GM19099 (cell line): ENCODE measurements around the gene DGKB.

Experiments
- POLR2A ChIP-seq: IDR thresholded peaks from 3 replicates; pipeline ENCODE4 v1.6.1; 2011; ENCODE audit warnings: low read depth; ENCODE audit not compliant: insufficient read length; ENCODE audit errors: extremely low read depth

DGKB gene

GRCh38 chr7:14570750-14571607, 331.6 kb downstream of the DGKB start:
- TF ChIP-seq POLR2A = no peak

GRCh38 chr7:14552060-14552459, 350.5 kb downstream of the DGKB start:
- TF ChIP-seq POLR2A = no peak

- no peak for TF ChIP-seq POLR2A
These were observed 351.2 kb downstream of the DGKB start for GRCh38 chr7:14551310-14551709.

DNA sequence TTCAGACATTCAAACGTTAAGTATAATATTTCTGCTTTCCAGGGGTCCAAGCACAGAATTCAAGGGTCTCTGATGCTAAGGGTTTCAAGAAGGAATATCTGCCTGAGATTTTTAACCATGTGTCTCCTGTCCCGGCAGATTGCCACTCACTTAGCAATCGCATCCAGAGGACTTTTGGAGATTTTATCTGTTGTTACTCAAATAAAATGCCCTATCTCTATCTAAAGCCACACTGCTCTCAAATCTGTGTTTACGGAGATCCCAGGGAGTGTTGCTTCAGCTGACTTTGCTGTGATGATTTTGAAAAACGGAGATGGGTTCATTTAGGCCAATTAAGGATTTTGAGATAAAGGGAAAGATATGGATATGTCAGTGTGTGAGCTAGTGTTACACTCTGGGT, 359.9 kb downstream of the DGKB start:
- no peak for TF ChIP-seq POLR2A

- no peak for TF ChIP-seq POLR2A
These were observed 381.4 kb downstream of the DGKB start for GRCh38 chr7:14521183-14521582.

- TF ChIP-seq POLR2A = no peak
These were observed 392.3 kb downstream of the DGKB start for GRCh38 chr7:14510268-14510667.

- TF ChIP-seq POLR2A = no peak
These were observed 394.9 kb downstream of the DGKB start for GRCh38 chr7:14507617-14508016.

DNA sequence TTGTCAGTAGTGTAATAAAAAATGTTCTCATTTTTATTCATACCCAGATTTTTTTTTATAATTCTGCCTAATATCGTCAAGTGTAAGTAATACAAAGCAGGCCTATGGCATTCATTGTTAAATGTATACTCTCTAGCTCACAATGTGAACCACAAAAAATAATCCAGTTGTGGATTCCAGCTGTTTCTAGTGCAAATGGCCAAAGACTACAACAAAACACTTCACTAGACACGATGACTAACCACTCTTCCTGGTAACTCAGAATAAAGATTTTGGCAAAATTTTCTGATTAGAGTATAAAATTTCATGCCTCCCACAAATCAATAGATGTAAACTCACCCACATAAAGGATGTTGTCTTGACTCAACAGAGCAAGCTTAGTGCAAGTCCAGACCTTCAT, 396.6 kb downstream of the DGKB start:
- TF ChIP-seq POLR2A = no peak

GRCh38 chr7:14504134-14504533, 398.4 kb downstream of the DGKB start:
- no peak for TF ChIP-seq POLR2A

GRCh38 chr7:14503623-14504022, 398.9 kb downstream of the DGKB start:
- no peak for TF ChIP-seq POLR2A

DNA sequence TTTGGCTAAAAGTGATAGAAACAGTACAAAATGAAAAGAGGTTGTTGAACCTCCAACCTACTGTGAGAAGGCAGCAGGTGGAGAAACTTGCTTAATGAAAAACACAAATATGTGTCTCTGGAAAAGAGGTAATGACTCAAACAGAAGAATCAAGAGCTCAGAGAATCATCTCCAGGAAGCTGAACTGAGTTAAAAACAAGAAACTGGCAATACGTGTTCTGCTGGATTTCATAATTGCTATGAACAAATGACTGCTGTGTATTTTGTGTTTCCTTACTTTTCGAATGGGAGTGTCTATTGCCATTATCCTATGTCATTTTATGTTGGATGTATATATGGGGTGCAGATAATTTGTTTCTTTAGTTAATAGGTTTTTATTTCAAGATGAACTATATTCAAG, 401.1 kb downstream of the DGKB start:
- TF ChIP-seq POLR2A = no peak

GRCh38 chr7:14497390-14497789, 405.2 kb downstream of the DGKB start:
- no peak for TF ChIP-seq POLR2A

DNA sequence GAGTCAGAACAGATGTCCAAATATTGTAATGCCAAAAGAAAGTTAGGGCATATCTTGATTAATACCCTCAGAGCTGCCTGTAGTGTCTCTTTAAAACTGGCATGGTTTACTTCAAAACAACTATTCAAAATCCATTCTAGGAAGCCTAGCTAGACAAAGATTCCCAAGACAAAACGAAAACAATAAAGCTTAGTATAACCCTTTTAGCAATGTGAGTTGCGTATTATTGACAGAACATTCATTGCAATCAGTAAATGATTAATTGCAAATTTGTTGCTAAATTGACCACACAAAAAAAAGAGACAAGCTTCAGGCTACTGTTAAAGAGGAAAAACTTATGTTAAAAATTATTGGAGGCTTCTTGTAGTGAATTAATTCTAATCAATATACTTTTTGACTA, 406.9 kb downstream of the DGKB start:
- no peak for TF ChIP-seq POLR2A

GRCh38 chr7:14487701-14488395, 414.7 kb downstream of the DGKB start:
- TF ChIP-seq POLR2A = no peak

GRCh38 chr7:14483663-14484062, 418.9 kb downstream of the DGKB start:
- TF ChIP-seq POLR2A = no peak

GRCh38 chr7:14480281-14480680, 422.3 kb downstream of the DGKB start:
- TF ChIP-seq POLR2A = no peak
